ENCODE results near the gene KDM5A.

GRCh38 chr12:325906-326305, 63.2 kb downstream of the KDM5A start:
- TF ChIP-seq ZNF274 (IDR thresholded peaks at IDR 0.05; ENCODE audit: low read depth, low read length) (no peak), SUZ12 (IDR thresholded peaks at IDR 0.05; ENCODE audit: extremely low read depth, insufficient read depth, insufficient read length) (no peak)

All from NT2/D1 (cell line).